T-helper 2 cell treated with Interferon-gamma antibody and Interleukin-4, amounts not matched to agents 5 μg/mL and 100 μg/mL, for 36 hours (primary cell): ENCODE results near the gene ZNF784.
"Not testable (repeated sequence)": the region's sequence is repeated elsewhere in the genome, so short reads cannot be mapped to it uniquely, and the experiment has no call there.

ENCODE experiments used
- DNase-seq: peaks from one replicate; pipeline ENCODE4 v3.0.0; 2021; ENCODE audit warnings: low spot score
- H3K27ac Mint-ChIP-seq: one replicate; pipeline ENCODE4 v1.8.0; 2021; ENCODE audit warnings: mild to moderate bottlenecking, mixed read lengths
- H3K27me3 Mint-ChIP-seq: one replicate; pipeline ENCODE4 v1.8.0; 2021; ENCODE audit warnings: low read depth, mixed read lengths
- H3K36me3 Mint-ChIP-seq: one replicate; pipeline ENCODE4 v1.8.0; 2021; ENCODE audit warnings: low read depth, mixed read lengths
- H3K4me1 Mint-ChIP-seq: one replicate; pipeline ENCODE4 v1.8.0; 2021; ENCODE audit warnings: low read depth, mixed read lengths
- H3K4me3 Mint-ChIP-seq: one replicate; pipeline ENCODE4 v1.8.0; 2022; ENCODE audit warnings: mild to moderate bottlenecking, moderate library complexity, mixed read lengths
- H3K9me3 Mint-ChIP-seq: one replicate; pipeline ENCODE4 v1.8.0; 2021; ENCODE audit warnings: mixed read lengths

ZNF784 gene

DNA sequence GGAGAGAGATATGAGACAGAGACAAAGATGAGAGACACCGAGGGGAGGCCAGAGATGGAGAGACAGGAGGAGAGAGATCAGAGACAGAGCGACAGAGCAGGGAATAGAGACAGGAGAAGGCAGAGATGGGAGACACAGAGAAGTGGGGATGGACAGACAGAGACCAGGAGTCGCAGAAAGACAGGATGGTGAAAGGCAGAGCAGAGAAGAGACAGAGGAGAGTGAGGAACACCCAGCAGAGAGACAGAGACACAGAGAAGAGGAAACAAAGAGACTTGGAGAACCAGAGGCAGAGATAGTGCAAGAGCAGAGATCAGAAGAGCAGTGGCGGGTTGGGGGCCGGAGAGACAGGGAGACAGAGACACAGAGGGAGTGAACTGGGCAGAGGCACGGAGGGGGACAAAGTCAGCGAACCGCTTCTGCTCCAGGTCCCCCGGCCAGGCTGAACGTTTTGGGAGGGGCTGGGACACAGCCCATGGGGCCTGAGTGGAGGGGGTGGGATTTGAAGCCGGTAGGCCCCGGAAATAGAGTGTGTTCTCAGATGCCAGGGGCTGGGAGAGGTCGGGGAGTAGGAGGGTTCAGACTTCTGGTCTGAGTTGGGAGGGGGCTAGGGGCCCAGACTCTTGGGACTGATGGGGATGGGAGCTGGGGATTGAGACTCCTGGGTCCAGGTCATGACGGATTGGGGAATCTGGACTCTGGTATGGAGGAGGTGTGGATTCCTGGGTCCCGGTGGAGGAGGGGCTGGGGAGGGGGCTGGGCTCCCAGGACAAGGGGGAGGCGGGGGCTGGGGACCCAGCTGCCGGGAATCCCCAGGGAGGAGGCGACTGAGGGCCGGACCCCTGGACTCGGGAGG, 44.4 kb downstream of the ZNF784 start:
- Mint-ChIP-seq H3K4me3 (peak overlapping the region; percentile 91), H3K27me3 (peaks cover 2% of the 10 kb centered on the region), H3K9me3 (no peaks in the 10 kb centered on the region), H3K36me3 (peaks cover 8% of the 10 kb centered on the region), H3K4me1 (peaks cover 17% of the 10 kb centered on the region), H3K27ac (peak overlapping the region; percentile 90)
- no peak for DNase-seq

DNA sequence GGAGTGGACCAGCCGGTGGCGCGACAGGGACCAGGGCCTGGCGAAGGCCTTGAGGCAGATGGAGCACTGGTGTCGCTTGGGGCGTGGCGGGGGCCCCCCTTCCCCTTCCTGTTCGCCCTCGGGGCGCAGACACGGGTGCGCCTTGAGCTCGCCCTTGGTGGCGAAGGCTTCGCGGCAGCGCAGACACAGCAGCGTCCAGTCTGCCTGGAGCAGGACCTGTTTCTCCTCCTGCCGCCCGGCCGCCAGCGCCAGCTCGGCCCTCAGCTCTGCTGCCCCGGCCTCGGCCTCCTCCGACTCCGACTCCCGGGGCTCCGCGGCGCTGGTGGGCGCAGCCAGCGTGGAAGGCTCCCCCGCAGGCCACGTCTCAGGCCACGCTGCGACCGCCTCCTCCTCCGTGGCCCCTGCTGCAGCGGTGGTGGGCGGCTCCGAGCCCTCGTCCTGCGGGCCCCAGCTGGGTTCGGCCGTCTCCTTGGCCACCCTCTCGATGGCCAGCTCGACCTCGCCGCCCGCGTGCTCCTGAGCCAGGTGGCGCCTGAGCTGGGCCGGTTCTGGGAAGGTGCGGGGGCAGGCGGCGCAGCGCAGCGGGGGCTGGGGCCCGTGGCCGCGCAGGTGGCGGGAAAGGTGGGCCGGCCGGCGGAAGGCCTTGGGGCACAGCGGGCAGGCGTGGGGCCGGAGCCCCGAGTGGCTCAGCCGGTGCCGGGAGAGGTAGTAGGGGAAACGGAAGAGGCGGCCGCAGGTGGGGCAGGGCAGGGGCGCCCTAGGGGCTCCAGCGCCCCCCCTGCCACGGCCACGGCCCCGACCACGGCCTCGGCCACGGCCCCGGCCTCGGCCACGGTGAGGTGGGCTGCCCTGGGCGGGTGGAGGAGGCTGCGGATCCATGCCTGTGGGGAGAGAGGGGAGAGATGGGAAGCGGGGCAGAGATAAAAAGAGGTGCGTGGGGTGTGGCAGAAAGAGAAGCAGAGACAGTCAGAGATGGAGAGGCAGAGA, 45.3 kb downstream of the ZNF784 start:
- Mint-ChIP-seq H3K9me3 (no peaks in the 10 kb centered on the region), H3K27ac (peak overlapping the region; percentile 90)

DNA sequence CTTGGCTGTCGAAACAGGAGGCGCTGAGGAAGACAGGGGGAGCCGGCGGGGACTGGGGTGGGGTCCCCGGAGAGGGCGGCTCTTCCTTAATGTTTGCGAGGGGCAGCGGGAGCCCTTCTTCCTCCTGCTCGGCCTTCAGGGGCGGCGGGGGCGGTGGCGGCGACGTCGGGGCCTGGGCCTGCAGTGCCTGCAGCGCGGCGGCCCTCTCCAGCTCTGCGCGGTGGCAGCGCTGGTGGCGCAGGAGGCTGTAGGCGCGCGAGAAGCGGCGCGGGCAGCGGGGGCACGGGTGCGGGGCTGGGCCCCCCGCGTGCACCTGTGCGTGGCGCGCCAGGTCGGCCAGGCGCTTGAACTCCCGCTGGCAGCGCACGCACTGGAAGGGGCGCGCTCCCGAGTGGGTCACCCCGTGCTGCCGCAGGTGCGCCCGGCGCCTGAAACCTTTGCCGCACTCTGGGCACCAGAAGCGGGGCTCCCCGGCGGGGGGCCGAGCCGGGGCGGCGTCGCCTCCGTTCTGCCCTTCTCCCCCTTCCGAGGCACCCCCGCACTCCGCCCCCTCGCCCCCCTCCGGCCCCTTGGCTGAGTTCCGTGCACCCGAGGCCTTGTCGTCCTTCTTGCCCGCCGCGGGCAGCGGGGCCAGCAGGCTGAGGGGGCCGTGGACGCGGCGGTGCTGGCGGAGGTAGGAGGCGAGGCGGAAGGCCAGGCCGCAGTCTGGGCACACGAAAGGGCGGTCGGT, 46.2 kb downstream of the ZNF784 start:
- Mint-ChIP-seq H3K27me3 (no peaks in the 10 kb centered on the region), H3K36me3 (peaks cover 8% of the 10 kb centered on the region), H3K4me3 (no peak overlapping the region), H3K27ac (no peak overlapping the region), H3K4me1 (peaks cover 17% of the 10 kb centered on the region), H3K9me3 (no peaks in the 10 kb centered on the region)
- DNase-seq: no peak

More for the DNA sequence above, 45.3 kb downstream of the ZNF784 start:
- DNase-seq: no peak
- H3K36me3 Mint-ChIP-seq: peaks cover 8% of the 10 kb centered on the region
- H3K4me3 Mint-ChIP-seq: peak overlapping the region; percentile 91
- H3K4me1 Mint-ChIP-seq: peaks cover 17% of the 10 kb centered on the region
- no peaks in the 10 kb centered on the region for H3K27me3 Mint-ChIP-seq

DNA sequence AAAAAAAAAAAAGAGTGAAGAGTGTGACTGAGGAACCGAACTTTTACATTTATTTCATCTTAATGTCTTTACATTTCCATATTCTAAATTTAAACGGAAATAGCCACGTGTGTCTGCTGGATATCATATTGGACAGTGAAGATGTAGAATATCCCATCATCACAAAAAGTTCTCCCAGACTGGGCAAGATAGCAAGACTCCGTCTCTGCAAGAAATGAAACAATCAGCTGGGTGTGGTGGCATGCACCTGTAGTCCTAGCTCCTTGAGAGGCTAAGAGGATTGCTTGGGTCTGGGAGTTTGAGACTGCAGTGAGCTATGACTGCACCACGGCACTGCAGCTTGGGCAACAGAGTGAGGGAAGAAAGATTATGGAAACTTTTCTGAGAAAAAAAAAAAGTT, 47.6 kb downstream of the ZNF784 start:
- Mint-ChIP-seq H3K9me3 (no peaks in the 10 kb centered on the region), H3K27ac (no peak overlapping the region), H3K4me3 (peak overlapping the region; percentile 39), H3K27me3 (no peaks in the 10 kb centered on the region), H3K36me3 (peaks cover 8% of the 10 kb centered on the region), H3K4me1 (peaks cover 14% of the 10 kb centered on the region)
- DNase-seq: no peak

DNA sequence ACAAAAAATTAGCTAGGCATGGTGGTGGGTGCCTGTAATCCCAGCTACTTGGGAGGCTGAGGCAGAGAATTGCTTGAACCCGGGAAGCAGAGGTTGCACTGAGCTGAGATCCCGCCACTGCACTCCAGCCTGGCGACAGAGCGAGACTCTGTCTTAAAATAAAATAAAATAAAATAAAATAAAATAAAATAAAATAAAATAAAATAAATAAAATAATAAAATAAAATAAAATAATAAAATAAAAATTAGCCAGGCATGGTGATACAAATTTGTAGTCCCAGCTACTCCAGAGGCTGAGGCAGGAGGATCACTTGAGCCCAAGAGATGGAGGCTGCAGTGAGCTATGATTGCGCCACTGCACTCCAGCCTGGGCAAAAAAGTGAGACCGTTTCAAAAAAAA, 50.4 kb downstream of the ZNF784 start:
- H3K27me3 Mint-ChIP-seq, H3K9me3 Mint-ChIP-seq, H3K36me3 Mint-ChIP-seq, H3K27ac Mint-ChIP-seq, H3K4me3 Mint-ChIP-seq, H3K4me1 Mint-ChIP-seq, DNase-seq: not testable (repeated sequence)
